WTC11 (cell line): Measurements from ENCODE around the gene GADL1. TPM values are rescaled to one million over a fixed set of nuclear protein-coding genes. Genes with fewer than 3 reads are reported as not detected.

Experiments used
- ATAC-seq: fragments of 200-7000 bp; cut with Tn5 transposase; 2 replicates; pipeline ENCODE4 v1.10.0; 2021; ENCODE audit warnings: mild to moderate bottlenecking, moderate library complexity
- CTCF ChIA-PET: fragments of 300-600 bp; sonication (Branson Sonifier 250); formaldehyde crosslinking; loops from one replicate; lab custom pipeline; 2021; ENCODE audit warnings: antibody characterized with exemption; lab: Charles Lee
- POLR2A ChIA-PET: fragments of 350-600 bp; sonication (Branson Sonifier 250); formaldehyde crosslinking; loops from one replicate; lab custom pipeline; 2021; ENCODE audit warnings: antibody characterized with exemption; lab: Charles Lee
- DNase-seq: peaks from one replicate; pipeline ENCODE4 v3.0.0; 2021; ENCODE audit warnings: low spot score
- H3K27ac Mint-ChIP-seq: 2 replicates; pipeline ENCODE4 v1.8.0; 2021; ENCODE audit warnings: mixed read lengths
- H3K27me3 Mint-ChIP-seq: 2 replicates; pipeline ENCODE4 v1.8.0; 2021; ENCODE audit warnings: low read depth, mild to moderate bottlenecking, moderate library complexity, mixed read lengths
- H3K36me3 Mint-ChIP-seq: 2 replicates; pipeline ENCODE4 v1.8.0; 2021; ENCODE audit warnings: mixed read lengths
- H3K4me1 Mint-ChIP-seq: 2 replicates; pipeline ENCODE4 v1.8.0; 2022; ENCODE audit warnings: mixed read lengths
- H3K4me3 Mint-ChIP-seq: 2 replicates; pipeline ENCODE4 v1.8.0; 2021; ENCODE audit warnings: mild to moderate bottlenecking, moderate library complexity, mixed read lengths
- H3K9me3 Mint-ChIP-seq: 2 replicates; pipeline ENCODE4 v1.8.0; 2021; ENCODE audit warnings: mixed read lengths
- CREB1 ChIP-seq: sonication (generic); formaldehyde crosslinking; IDR thresholded peaks from 2 replicates; pipeline ENCODE4 v1.8.0; 2023; ENCODE audit warnings: mild to moderate bottlenecking, missing genetic modification reagents
- CREM ChIP-seq: sonication (generic); formaldehyde crosslinking; IDR thresholded peaks from 2 replicates; pipeline ENCODE4 v1.8.1; 2022; ENCODE audit warnings: mild to moderate bottlenecking, missing genetic modification reagents, moderate library complexity
- ESRRA ChIP-seq: sonication (generic); formaldehyde crosslinking; IDR thresholded peaks from 2 replicates; pipeline ENCODE4 v1.8.1; 2022; ENCODE audit warnings: mild to moderate bottlenecking, missing genetic modification reagents, borderline replicate concordance
- FOXJ3 ChIP-seq: sonication (generic); formaldehyde crosslinking; IDR thresholded peaks from 2 replicates; pipeline ENCODE4 v1.9.0; 2021; ENCODE audit warnings: missing genetic modification reagents, mild to moderate bottlenecking, borderline replicate concordance
- FOXK1 ChIP-seq: sonication (generic); formaldehyde crosslinking; IDR thresholded peaks from 2 replicates; pipeline ENCODE4 v1.8.0; 2022; ENCODE audit warnings: mild to moderate bottlenecking, moderate library complexity, missing genetic modification reagents
- GRHL2 ChIP-seq: fragments of 250-450 bp; sonication (Bioruptor Pico); IDR thresholded peaks from 2 replicates; pipeline ENCODE4 v1.8.0; 2022; ENCODE audit warnings: mild to moderate bottlenecking, moderate library complexity; ENCODE audit not compliant: insufficient replicate concordance, severe bottlenecking
- GTF2I ChIP-seq: fragments of 250-450 bp; sonication (Bioruptor Pico); conservative IDR thresholded peaks from 2 replicates; pipeline ENCODE4 v1.4.0; 2021; ENCODE audit warnings: mild to moderate bottlenecking
- HMGA2 ChIP-seq: fragments of 250-450 bp; sonication (Bioruptor Pico); IDR thresholded peaks from 2 replicates; pipeline ENCODE4 v1.4.0; 2021; ENCODE audit warnings: mild to moderate bottlenecking, moderate library complexity
- IRF2 ChIP-seq: sonication (generic); formaldehyde crosslinking; IDR thresholded peaks from 2 replicates; pipeline ENCODE4 v1.8.0; 2022; ENCODE audit warnings: low read depth, missing genetic modification reagents, borderline replicate concordance
- JAZF1 ChIP-seq: fragments of 250-450 bp; sonication (Bioruptor Pico); IDR thresholded peaks from 2 replicates; pipeline ENCODE4 v1.9.0; 2021; ENCODE audit warnings: moderate library complexity, mild to moderate bottlenecking, inconsistent platforms
- KAT7 ChIP-seq: sonication (generic); formaldehyde crosslinking; IDR thresholded peaks from 2 replicates; pipeline ENCODE4 v1.8.1; 2023; ENCODE audit warnings: missing genetic modification reagents, mild to moderate bottlenecking, borderline replicate concordance
- NFATC4 ChIP-seq: fragments of 250-450 bp; sonication (Bioruptor Pico); IDR thresholded peaks from 2 replicates; pipeline ENCODE4 v1.9.0; 2021; ENCODE audit warnings: mild to moderate bottlenecking
- NFYB ChIP-seq: sonication (generic); formaldehyde crosslinking; conservative IDR thresholded peaks from 2 replicates; pipeline ENCODE4 v1.8.0; 2022; ENCODE audit warnings: low read depth, missing genetic modification reagents
- PRRX2 ChIP-seq: fragments of 250-450 bp; sonication (Bioruptor Pico); IDR thresholded peaks from 2 replicates; pipeline ENCODE4 v1.8.0; 2021; ENCODE audit warnings: mild to moderate bottlenecking
- SMAD3 ChIP-seq: sonication (generic); formaldehyde crosslinking; IDR thresholded peaks from 2 replicates; pipeline ENCODE4 v1.8.0; 2022; ENCODE audit warnings: missing genetic modification reagents, mild to moderate bottlenecking, borderline replicate concordance
- TCF7 ChIP-seq: sonication (generic); formaldehyde crosslinking; IDR thresholded peaks from 2 replicates; pipeline ENCODE4 v1.8.0; 2022; ENCODE audit warnings: mild to moderate bottlenecking, low read depth, missing genetic modification reagents, moderate library complexity
- TEAD1 ChIP-seq: sonication (generic); formaldehyde crosslinking; IDR thresholded peaks from 2 replicates; pipeline ENCODE4 v1.8.0; 2022; ENCODE audit warnings: mild to moderate bottlenecking, missing genetic modification reagents
- TP53 ChIP-seq: sonication (generic); formaldehyde crosslinking; IDR thresholded peaks from 2 replicates; pipeline ENCODE4 v1.8.1; 2023; ENCODE audit warnings: mild to moderate bottlenecking, missing genetic modification reagents
- ZNF121 ChIP-seq: sonication (generic); formaldehyde crosslinking; IDR thresholded peaks from 2 replicates; pipeline ENCODE4 v1.8.0; 2023; ENCODE audit warnings: missing genetic modification reagents
- ZNF423 ChIP-seq: fragments of 250-450 bp; sonication (Bioruptor Pico); IDR thresholded peaks from 2 replicates; pipeline ENCODE4 v2.1.2; 2022; ENCODE audit warnings: mild to moderate bottlenecking, moderate library complexity
- total RNA-seq: library from RNA; stranded (reverse); gene quantifications from 3 replicates; pipeline ENCODE4 v1.2.3, GENCODE V29; 2021
- TF ChIP-seq, protein P1 (sequence below): fragments of 250-450 bp; sonication (Bioruptor Pico); IDR thresholded peaks from 2 replicates; pipeline ENCODE4 v1.9.0; 2021; ENCODE audit warnings: mild to moderate bottlenecking
- TF ChIP-seq, protein P2 (sequence below): sonication (generic); formaldehyde crosslinking; IDR thresholded peaks from 2 replicates; pipeline ENCODE4 v1.8.1; 2022; ENCODE audit warnings: low read depth, missing genetic modification reagents, borderline replicate concordance
- TF ChIP-seq, protein P3 (sequence below): sonication (generic); formaldehyde crosslinking; IDR thresholded peaks from 2 replicates; pipeline ENCODE4 v1.8.1; 2022; ENCODE audit warnings: low read depth, mild to moderate bottlenecking, moderate library complexity, missing genetic modification reagents, borderline replicate concordance
- TF ChIP-seq, protein P4 (sequence below): sonication (generic); formaldehyde crosslinking; conservative IDR thresholded peaks from 2 replicates; pipeline ENCODE4 v1.8.1; 2022; ENCODE audit warnings: mild to moderate bottlenecking, missing genetic modification reagents
- TF ChIP-seq, protein P5 (sequence below): sonication (generic); formaldehyde crosslinking; IDR thresholded peaks from 2 replicates; pipeline ENCODE4 v1.8.1; 2022; ENCODE audit warnings: missing genetic modification reagents, borderline replicate concordance
- TF ChIP-seq, protein P6 (sequence below): sonication (generic); formaldehyde crosslinking; IDR thresholded peaks from 2 replicates; pipeline ENCODE4 v1.8.0; 2022; ENCODE audit warnings: missing genetic modification reagents

GADL1 gene
- total RNA-seq, 1 experiment from 2014 or later, result 0.15 TPM

DNA sequence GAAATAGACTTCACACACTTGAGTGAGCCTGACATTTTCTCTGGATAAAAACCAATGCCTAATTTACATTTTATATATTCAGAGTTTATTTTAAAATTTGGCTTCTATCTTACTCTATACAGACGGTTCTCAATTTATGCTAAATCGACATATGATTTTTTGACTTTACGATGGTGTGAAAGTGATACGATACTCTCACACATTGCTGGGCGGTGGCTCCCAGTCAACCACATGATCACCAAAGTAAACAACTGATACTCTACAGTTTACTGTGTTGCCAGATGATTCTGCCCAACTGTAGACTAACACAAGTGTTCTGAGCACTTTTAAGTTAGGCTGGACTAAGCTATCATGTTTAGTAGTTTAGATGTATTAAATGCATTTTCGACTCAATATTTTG, 25.1 kb upstream of the GADL1 start:
- no peak for TF ChIP-seq JAZF1 (CRISPR knock-in tag)
- TF ChIP-seq, protein P1, sequence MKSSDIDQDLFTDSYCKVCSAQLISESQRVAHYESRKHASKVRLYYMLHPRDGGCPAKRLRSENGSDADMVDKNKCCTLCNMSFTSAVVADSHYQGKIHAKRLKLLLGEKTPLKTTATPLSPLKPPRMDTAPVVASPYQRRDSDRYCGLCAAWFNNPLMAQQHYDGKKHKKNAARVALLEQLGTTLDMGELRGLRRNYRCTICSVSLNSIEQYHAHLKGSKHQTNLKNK, result no peak
- no peak for TF ChIP-seq FOXK1
- no peak for TF ChIP-seq PRRX2 (CRISPR knock-in tag)
- TF ChIP-seq ZNF423, result no peak
- TF ChIP-seq NFATC4 (CRISPR knock-in tag), result no peak
- TF ChIP-seq, protein P2, sequence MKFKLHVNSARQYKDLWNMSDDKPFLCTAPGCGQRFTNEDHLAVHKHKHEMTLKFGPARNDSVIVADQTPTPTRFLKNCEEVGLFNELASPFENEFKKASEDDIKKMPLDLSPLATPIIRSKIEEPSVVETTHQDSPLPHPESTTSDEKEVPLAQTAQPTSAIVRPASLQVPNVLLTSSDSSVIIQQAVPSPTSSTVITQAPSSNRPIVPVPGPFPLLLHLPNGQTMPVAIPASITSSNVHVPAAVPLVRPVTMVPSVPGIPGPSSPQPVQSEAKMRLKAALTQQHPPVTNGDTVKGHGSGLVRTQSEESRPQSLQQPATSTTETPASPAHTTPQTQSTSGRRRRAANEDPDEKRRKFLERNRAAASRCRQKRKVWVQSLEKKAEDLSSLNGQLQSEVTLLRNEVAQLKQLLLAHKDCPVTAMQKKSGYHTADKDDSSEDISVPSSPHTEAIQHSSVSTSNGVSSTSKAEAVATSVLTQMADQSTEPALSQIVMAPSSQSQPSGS, result no peak
- no peak for TF ChIP-seq TCF7 (CRISPR knock-in tag)
- TF ChIP-seq, protein P3, sequence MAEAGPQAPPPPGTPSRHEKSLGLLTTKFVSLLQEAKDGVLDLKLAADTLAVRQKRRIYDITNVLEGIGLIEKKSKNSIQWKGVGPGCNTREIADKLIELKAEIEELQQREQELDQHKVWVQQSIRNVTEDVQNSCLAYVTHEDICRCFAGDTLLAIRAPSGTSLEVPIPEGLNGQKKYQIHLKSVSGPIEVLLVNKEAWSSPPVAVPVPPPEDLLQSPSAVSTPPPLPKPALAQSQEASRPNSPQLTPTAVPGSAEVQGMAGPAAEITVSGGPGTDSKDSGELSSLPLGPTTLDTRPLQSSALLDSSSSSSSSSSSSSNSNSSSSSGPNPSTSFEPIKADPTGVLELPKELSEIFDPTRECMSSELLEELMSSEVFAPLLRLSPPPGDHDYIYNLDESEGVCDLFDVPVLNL (CRISPR knock-in tag), result no peak
- TF ChIP-seq, protein P4, sequence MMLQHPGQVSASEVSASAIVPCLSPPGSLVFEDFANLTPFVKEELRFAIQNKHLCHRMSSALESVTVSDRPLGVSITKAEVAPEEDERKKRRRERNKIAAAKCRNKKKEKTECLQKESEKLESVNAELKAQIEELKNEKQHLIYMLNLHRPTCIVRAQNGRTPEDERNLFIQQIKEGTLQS (CRISPR knock-in tag), result no peak
- no peak for TF ChIP-seq CREM (CRISPR knock-in tag)
- TF ChIP-seq HMGA2, result no peak
- no peak for TF ChIP-seq ESRRA
- TF ChIP-seq IRF2 (CRISPR knock-in tag), result no peak
- TF ChIP-seq TP53 (CRISPR knock-in tag), result no peak
- no peak for TF ChIP-seq NFYB (CRISPR knock-in tag)
- no peak for TF ChIP-seq FOXJ3 (CRISPR knock-in tag)
- TF ChIP-seq GTF2I (CRISPR knock-in tag), result no peak
- TF ChIP-seq TEAD1, result no peak
- no peak for TF ChIP-seq KAT7 (CRISPR knock-in tag)
- Mint-ChIP-seq H3K4me1 (0 out of 2 replicates have a peak, but pooled peaks cover 3% of the 10 kb centered on the region), H3K4me3 (no peak overlapping the region), H3K27ac (no peak overlapping the region), H3K36me3 (no peaks in the 10 kb centered on the region), H3K9me3 (peaks cover 15% of the 10 kb centered on the region), H3K27me3 (no peaks in the 10 kb centered on the region; the same call in 1 of the 2 replicates)
- POLR2A ChIA-PET, result no interaction called here
- no peak for DNase-seq
- ATAC-seq, result no peak
- CTCF ChIA-PET, result no interaction called here

DNA sequence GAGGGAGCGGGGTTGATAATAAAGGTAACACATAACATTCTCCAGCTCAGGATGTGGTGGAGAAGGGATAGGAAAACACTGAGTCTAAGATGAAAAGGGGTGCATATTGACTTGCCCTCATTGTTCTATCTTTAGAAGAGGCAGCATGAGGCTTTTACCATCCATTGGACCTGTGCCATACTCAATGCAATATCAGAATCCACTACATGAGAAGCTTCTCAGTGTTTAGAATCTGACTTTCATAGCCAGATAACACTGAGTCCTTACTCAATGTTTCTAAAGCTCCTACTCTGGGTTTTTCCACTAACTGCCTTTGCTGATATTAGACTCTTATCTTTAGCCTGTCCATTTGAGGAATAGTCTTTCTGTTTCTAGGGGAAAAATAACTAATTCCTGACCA, 24.3 kb upstream of the GADL1 start:
- H3K27me3 Mint-ChIP-seq, result no peaks in the 10 kb centered on the region; the same call in 1 of the 2 replicates
- CTCF ChIA-PET, result no interaction called here
- POLR2A ChIA-PET, result no interaction called here
- TF ChIP-seq, protein P1, result no peak
- no peak for TF ChIP-seq CREB1 (CRISPR knock-in tag)
- no peak for TF ChIP-seq GRHL2 (CRISPR knock-in tag)
- TF ChIP-seq ZNF423, result no peak
- no peak for TF ChIP-seq GTF2I (CRISPR knock-in tag)
- TF ChIP-seq ZNF121 (CRISPR knock-in tag), result no peak
- TF ChIP-seq, protein P5, sequence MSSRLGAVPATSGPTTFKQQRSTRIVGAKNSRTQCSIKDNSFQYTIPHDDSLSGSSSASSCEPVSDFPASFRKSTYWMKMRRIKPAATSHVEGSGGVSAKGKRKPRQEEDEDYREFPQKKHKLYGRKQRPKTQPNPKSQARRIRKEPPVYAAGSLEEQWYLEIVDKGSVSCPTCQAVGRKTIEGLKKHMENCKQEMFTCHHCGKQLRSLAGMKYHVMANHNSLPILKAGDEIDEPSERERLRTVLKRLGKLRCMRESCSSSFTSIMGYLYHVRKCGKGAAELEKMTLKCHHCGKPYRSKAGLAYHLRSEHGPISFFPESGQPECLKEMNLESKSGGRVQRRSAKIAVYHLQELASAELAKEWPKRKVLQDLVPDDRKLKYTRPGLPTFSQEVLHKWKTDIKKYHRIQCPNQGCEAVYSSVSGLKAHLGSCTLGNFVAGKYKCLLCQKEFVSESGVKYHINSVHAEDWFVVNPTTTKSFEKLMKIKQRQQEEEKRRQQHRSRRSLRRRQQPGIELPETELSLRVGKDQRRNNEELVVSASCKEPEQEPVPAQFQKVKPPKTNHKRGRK (CRISPR knock-in tag), result no peak
- TF ChIP-seq, protein P6, sequence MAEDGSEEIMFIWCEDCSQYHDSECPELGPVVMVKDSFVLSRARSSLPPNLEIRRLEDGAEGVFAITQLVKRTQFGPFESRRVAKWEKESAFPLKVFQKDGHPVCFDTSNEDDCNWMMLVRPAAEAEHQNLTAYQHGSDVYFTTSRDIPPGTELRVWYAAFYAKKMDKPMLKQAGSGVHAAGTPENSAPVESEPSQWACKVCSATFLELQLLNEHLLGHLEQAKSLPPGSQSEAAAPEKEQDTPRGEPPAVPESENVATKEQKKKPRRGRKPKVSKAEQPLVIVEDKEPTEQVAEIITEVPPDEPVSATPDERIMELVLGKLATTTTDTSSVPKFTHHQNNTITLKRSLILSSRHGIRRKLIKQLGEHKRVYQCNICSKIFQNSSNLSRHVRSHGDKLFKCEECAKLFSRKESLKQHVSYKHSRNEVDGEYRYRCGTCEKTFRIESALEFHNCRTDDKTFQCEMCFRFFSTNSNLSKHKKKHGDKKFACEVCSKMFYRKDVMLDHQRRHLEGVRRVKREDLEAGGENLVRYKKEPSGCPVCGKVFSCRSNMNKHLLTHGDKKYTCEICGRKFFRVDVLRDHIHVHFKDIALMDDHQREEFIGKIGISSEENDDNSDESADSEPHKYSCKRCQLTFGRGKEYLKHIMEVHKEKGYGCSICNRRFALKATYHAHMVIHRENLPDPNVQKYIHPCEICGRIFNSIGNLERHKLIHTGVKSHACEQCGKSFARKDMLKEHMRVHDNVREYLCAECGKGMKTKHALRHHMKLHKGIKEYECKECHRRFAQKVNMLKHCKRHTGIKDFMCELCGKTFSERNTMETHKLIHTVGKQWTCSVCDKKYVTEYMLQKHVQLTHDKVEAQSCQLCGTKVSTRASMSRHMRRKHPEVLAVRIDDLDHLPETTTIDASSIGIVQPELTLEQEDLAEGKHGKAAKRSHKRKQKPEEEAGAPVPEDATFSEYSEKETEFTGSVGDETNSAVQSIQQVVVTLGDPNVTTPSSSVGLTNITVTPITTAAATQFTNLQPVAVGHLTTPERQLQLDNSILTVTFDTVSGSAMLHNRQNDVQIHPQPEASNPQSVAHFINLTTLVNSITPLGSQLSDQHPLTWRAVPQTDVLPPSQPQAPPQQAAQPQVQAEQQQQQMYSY, result no peak
- TF ChIP-seq SMAD3 (CRISPR knock-in tag), result no peak
- no peak for TF ChIP-seq TP53 (CRISPR knock-in tag)

More for the DNA sequence above, 24.3 kb upstream of the GADL1 start:
- Mint-ChIP-seq H3K27ac (no peak overlapping the region), H3K9me3 (peaks cover 15% of the 10 kb centered on the region), H3K4me1 (0 out of 2 replicates have a peak, but pooled peaks cover 3% of the 10 kb centered on the region), H3K4me3 (no peak overlapping the region), H3K36me3 (no peaks in the 10 kb centered on the region)
- DNase-seq, result no peak
- no peak for ATAC-seq
